HepG2 (cell line): Measurements from ENCODE around the gene RHOV. TPM values are rescaled to one million over a fixed set of nuclear protein-coding genes. Genes with fewer than 3 reads are reported as not detected.

ENCODE experiments used
- DPF2 ChIP-seq: sonication (generic); formaldehyde crosslinking; IDR thresholded peaks from 2 replicates; pipeline ENCODE4 v1.4.0; 2020; ENCODE audit warnings: mild to moderate bottlenecking, low read depth, missing genetic modification reagents, borderline replicate concordance
- ISX ChIP-seq: sonication (generic); formaldehyde crosslinking; conservative IDR thresholded peaks from 2 replicates; pipeline ENCODE4 v1.5.0; 2020; ENCODE audit warnings: missing genetic modification reagents
- KDM4B ChIP-seq: sonication (generic); formaldehyde crosslinking; IDR thresholded peaks from 2 replicates; pipeline ENCODE4 v1.4.0; 2020; ENCODE audit warnings: missing genetic modification reagents
- KLF6 ChIP-seq: IDR thresholded peaks from 2 replicates; pipeline ENCODE4 v1.8.0; 2016; ENCODE audit warnings: missing biosample characterization, missing genetic modification reagents
- MEIS2 ChIP-seq: sonication (generic); formaldehyde crosslinking; IDR thresholded peaks from 2 replicates; pipeline ENCODE4 v1.9.0; 2021; ENCODE audit warnings: mild to moderate bottlenecking, missing genetic modification reagents
- NR2F6 ChIP-seq, 2 experiments: IDR thresholded peaks; 2 replicates each; pipeline ENCODE4 v1.6.1; 2016; ENCODE audit warnings: antibody characterized with exemption in 1 of 2, mild to moderate bottlenecking in 1 of 2
- POLR2A ChIP-seq, 2 experiments: IDR thresholded peaks; 2 replicates each; pipeline ENCODE4 v1.6.1; 2011; ENCODE audit warnings: low read depth in 2 of 2, low read length in 2 of 2, mild to moderate bottlenecking in 1 of 2, moderate library complexity in 1 of 2; ENCODE audit not compliant: insufficient read depth in 1 of 2
- RFX3 ChIP-seq: IDR thresholded peaks from 2 replicates; pipeline ENCODE4 v1.6.1; 2016; ENCODE audit warnings: missing biosample characterization, missing genetic modification reagents
- SMAD3 ChIP-seq: sonication (generic); formaldehyde crosslinking; IDR thresholded peaks from 2 replicates; pipeline ENCODE4 v1.4.0; 2020; ENCODE audit warnings: missing genetic modification reagents
- SOX5 ChIP-seq: IDR thresholded peaks from 2 replicates; pipeline ENCODE4 v1.6.1; 2016; ENCODE audit warnings: borderline replicate concordance
- SOX6 ChIP-seq, 2 experiments: fragments of 450-650 bp in 1 of 2; sonication (generic) in 1 of 2; formaldehyde crosslinking in 1 of 2; IDR thresholded peaks; 2 replicates each; pipeline versions ENCODE4 v1.4.0 to v1.6.1; 2017 to 2020; ENCODE audit warnings: antibody characterized with exemption in 1 of 2, mild to moderate bottlenecking in 1 of 2, missing genetic modification reagents in 1 of 2
- SRF ChIP-seq: IDR thresholded peaks from 2 replicates; pipeline ENCODE4 v1.6.1; 2011; ENCODE audit warnings: mild to moderate bottlenecking, low read depth, low read length, moderate library complexity
- TEAD3 ChIP-seq: optimal IDR thresholded peaks from 2 replicates; pipeline ENCODE3; 2016; ENCODE audit warnings: borderline replicate concordance
- TGIF2 ChIP-seq: IDR thresholded peaks from 2 replicates; pipeline ENCODE4 v1.6.1; 2016; ENCODE audit warnings: control low read depth, missing compliant biosample characterization
- TOPORS ChIP-seq: sonication (generic); formaldehyde crosslinking; IDR thresholded peaks from 2 replicates; pipeline ENCODE4 v1.8.0; 2023; ENCODE audit warnings: mild to moderate bottlenecking, missing genetic modification reagents
- ZBTB20 ChIP-seq: sonication (generic); formaldehyde crosslinking; IDR thresholded peaks from 2 replicates; pipeline ENCODE4 v1.8.1; 2023; ENCODE audit warnings: missing genetic modification reagents, low read depth, mild to moderate bottlenecking, borderline replicate concordance
- ZFP36L1 ChIP-seq: sonication (generic); formaldehyde crosslinking; IDR thresholded peaks from 2 replicates; pipeline ENCODE4 v1.8.0; 2022; ENCODE audit warnings: mild to moderate bottlenecking, missing genetic modification reagents, moderate library complexity
- ZNF12 ChIP-seq: sonication (generic); formaldehyde crosslinking; IDR thresholded peaks from 2 replicates; pipeline ENCODE4 v1.5.0; 2020; ENCODE audit warnings: missing genetic modification reagents
- ZNF230 ChIP-seq: sonication (generic); formaldehyde crosslinking; IDR thresholded peaks from 2 replicates; pipeline ENCODE4 v1.4.0; 2020; ENCODE audit warnings: mild to moderate bottlenecking, missing genetic modification reagents
- ZNF282 ChIP-seq: fragments of 450-650 bp; IDR thresholded peaks from 2 replicates; pipeline ENCODE4 v1.6.1; 2018; ENCODE audit not compliant: partially characterized antibody
- ZNF451 ChIP-seq: sonication (generic); formaldehyde crosslinking; IDR thresholded peaks from 2 replicates; pipeline ENCODE4 v1.5.0; 2020; ENCODE audit warnings: mild to moderate bottlenecking, missing genetic modification reagents
- ZNF577 ChIP-seq: sonication (generic); formaldehyde crosslinking; IDR thresholded peaks from 2 replicates; pipeline ENCODE4 v1.4.0; 2020; ENCODE audit warnings: mild to moderate bottlenecking, low read depth, missing genetic modification reagents, borderline replicate concordance
- ZNF605 ChIP-seq: sonication (generic); formaldehyde crosslinking; IDR thresholded peaks from 2 replicates; pipeline ENCODE4 v1.8.0; 2022; ENCODE audit warnings: mild to moderate bottlenecking, missing genetic modification reagents
- ZNF652 ChIP-seq: IDR thresholded peaks from 2 replicates; pipeline ENCODE4 v1.6.1; 2016; ENCODE audit warnings: low read depth, borderline replicate concordance
- ZNF703 ChIP-seq: sonication (generic); formaldehyde crosslinking; IDR thresholded peaks from 2 replicates; pipeline ENCODE4 v1.5.1; 2020; ENCODE audit warnings: missing genetic modification reagents, mild to moderate bottlenecking, moderate library complexity, borderline replicate concordance
- ZNF782 ChIP-seq: sonication (generic); formaldehyde crosslinking; IDR thresholded peaks from 2 replicates; pipeline ENCODE4 v1.4.0; 2020; ENCODE audit warnings: missing genetic modification reagents, mild to moderate bottlenecking, borderline replicate concordance
- ZNF816 ChIP-seq: sonication (generic); formaldehyde crosslinking; IDR thresholded peaks from 2 replicates; pipeline ENCODE4 v1.8.0; 2022; ENCODE audit warnings: missing genetic modification reagents, mild to moderate bottlenecking, borderline replicate concordance
- ZSCAN29 ChIP-seq: sonication (generic); formaldehyde crosslinking; conservative IDR thresholded peaks from 2 replicates; pipeline ENCODE4 v1.4.0; 2020; ENCODE audit warnings: mild to moderate bottlenecking, missing genetic modification reagents
- polyA plus RNA-seq, 8 experiments: library from polyadenylated mRNA; depleted of rRNA in 3 of 8; stranded (reverse) in 7 of 8; unstranded in 1 of 8; fragments of >200 nt; fragmentation: Illumina TruSeq in 4 of 8; extraction: Trizol in 4 of 8; gene quantifications; 2 replicates each; pipeline versions ENCODE4 v1.2.1 to v1.2.3, GENCODE V29; 2011 to 2016; ENCODE audit warnings: low read depth in 4 of 8, missing spikeins in 1 of 8, mixed read lengths in 1 of 8; ENCODE audit not compliant: insufficient read depth in 1 of 8
- total RNA-seq, 5 experiments: library from RNA; depleted of rRNA; stranded (reverse); fragments of >200 nt; fragmentation: Illumina TruSeq; extraction: Trizol; gene quantifications; 2 replicates each; pipeline ENCODE4 v1.2.3, GENCODE V29; 2016; ENCODE audit warnings: low read depth in 1 of 5
- TF ChIP-seq, protein P1 (sequence below): sonication (generic); formaldehyde crosslinking; conservative IDR thresholded peaks from 2 replicates; pipeline ENCODE4 v1.4.0; 2020; ENCODE audit warnings: missing genetic modification reagents
- TF ChIP-seq, protein P2 (sequence below): sonication (generic); formaldehyde crosslinking; IDR thresholded peaks from 2 replicates; pipeline ENCODE4 v1.4.0; 2020; ENCODE audit warnings: missing genetic modification reagents; ENCODE audit errors: not compliant biosample characterization

RHOV gene
- total and polyA plus RNA-seq, 2 of the 13 experiments (the other 11 are each of a cell fraction or from before 2014, with no cell fraction given), result 0.17 to 0.18 TPM

DNA sequence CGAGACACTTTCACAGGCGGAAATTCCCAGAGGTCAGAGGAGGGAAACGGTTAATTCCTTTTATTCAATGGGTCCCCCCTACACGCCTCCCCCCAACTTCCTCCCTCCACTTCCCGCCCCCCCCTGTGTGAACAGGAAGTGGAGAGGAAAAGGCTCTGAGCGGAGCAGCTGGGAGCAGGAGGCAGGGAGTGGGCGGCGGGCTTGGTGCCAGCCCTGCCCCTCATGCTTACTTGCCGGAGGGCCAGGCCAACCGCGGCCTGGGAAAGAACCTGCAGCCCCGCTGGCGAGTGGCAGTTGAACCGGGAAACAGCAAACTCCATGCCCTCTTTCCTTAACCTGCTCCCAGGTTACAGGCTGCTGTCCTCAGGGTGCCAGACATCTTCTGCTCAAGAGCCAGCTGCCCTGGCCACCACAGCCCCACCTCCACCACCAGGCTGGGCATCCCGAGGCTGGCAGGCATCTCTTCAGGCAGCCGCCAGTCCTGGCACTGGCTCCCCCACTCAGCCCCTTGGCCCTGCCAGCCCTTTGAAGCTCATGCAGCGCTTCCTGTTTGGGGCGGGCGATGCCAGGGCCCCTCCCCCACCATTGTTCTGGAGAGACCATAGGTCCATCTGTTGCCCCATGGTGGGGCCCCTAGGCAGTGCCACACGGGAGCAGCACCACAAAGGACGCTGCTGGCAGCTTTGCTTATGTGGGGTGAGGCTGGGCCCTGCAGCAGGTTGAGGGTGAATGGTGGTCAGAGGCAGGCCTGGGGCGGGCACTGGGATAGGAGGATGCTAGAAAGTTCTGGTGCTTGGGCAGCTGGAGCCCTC, 33.2 kb upstream of the RHOV start (continued):
- TF ChIP-seq TEAD3 (CRISPR knock-in tag) (no peak), ZNF703 (CRISPR knock-in tag) (no peak), DPF2 (CRISPR knock-in tag) (no peak), SMAD3 (CRISPR knock-in tag) (no peak), RFX3 (CRISPR knock-in tag) (no peak), SRF (no peak), KDM4B (CRISPR knock-in tag) (no peak), ZNF605 (CRISPR knock-in tag) (no peak), ZSCAN29 (CRISPR knock-in tag) (no peak), ISX (CRISPR knock-in tag) (no peak), MEIS2 (CRISPR knock-in tag) (no peak), SOX5 (peak; percentile 33; the same call in 1 of the 2 replicates), TGIF2 (CRISPR knock-in tag) (no peak), TOPORS (CRISPR knock-in tag) (no peak), KLF6 (CRISPR knock-in tag) (no peak), ZFP36L1 (no peak), NR2F6 (IDR thresholded peaks at IDR 0.05) (no peak), NR2F6 (CRISPR knock-in tag; IDR thresholded peaks at IDR 0.05) (no peak), ZNF451 (CRISPR knock-in tag) (no peak), ZBTB20 (CRISPR knock-in tag) (no peak), ZNF652 (peak; percentile 52), POLR2A (IDR thresholded peaks at IDR 0.05; ENCODE audit: insufficient read depth in 1 of 2, low read depth in 2 of 2, low read length in 2 of 2) (no peak), ZNF577 (no peak), ZNF816 (0 out of 2 replicates have a peak, but pooled peaks have one; percentile 39), ZNF282 (no peak), ZNF230 (CRISPR knock-in tag) (no peak), ZNF12 (CRISPR knock-in tag) (no peak), SOX6 (IDR thresholded peaks at IDR 0.05) (no peak), SOX6 (CRISPR knock-in tag; IDR thresholded peaks at IDR 0.05) (peak; percentile 25), ZNF782 (no peak)
- TF ChIP-seq, protein P1, sequence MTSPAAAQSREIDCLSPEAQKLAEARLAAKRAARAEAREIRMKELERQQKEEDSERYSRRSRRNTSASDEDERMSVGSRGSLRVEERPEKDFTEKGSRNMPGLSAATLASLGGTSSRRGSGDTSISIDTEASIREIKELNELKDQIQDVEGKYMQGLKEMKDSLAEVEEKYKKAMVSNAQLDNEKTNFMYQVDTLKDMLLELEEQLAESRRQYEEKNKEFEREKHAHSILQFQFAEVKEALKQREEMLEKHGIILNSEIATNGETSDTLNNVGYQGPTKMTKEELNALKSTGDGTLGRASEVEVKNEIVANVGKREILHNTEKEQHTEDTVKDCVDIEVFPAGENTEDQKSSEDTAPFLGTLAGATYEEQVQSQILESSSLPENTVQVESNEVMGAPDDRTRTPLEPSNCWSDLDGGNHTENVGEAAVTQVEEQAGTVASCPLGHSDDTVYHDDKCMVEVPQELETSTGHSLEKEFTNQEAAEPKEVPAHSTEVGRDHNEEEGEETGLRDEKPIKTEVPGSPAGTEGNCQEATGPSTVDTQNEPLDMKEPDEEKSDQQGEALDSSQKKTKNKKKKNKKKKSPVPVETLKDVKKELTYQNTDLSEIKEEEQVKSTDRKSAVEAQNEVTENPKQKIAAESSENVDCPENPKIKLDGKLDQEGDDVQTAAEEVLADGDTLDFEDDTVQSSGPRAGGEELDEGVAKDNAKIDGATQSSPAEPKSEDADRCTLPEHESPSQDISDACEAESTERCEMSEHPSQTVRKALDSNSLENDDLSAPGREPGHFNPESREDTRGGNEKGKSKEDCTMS (CRISPR knock-in tag), result no peak
- TF ChIP-seq, protein P2, sequence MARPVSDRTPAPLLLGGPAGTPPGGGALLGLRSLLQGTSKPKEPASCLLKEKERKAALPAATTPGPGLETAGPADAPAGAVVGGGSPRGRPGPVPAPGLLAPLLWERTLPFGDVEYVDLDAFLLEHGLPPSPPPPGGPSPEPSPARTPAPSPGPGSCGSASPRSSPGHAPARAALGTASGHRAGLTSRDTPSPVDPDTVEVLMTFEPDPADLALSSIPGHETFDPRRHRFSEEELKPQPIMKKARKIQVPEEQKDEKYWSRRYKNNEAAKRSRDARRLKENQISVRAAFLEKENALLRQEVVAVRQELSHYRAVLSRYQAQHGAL (CRISPR knock-in tag), result no peak
